BE2C (cell line): Measurements from ENCODE around the gene GPA33.

Source experiments
- DNase-seq: peaks from one replicate; pipeline ENCODE4 v3.0.0-alpha.2; 2020
- H3K27me3 ChIP-seq: fragments of 250-450 bp; sonication (Bioruptor Pico); 2 replicates; pipeline ENCODE4 v1.5.1; 2020; ENCODE audit warnings: mild to moderate bottlenecking
- H3K36me3 ChIP-seq: fragments of 250-450 bp; sonication (Bioruptor Pico); 2 replicates; pipeline ENCODE4 v1.5.1; 2020; ENCODE audit warnings: mild to moderate bottlenecking
- H3K4me1 ChIP-seq: fragments of 250-450 bp; sonication (Bioruptor Pico); 2 replicates; pipeline ENCODE4 v1.5.1; 2020
- H3K4me3 ChIP-seq: 2 replicates; pipeline ENCODE4 v1.5.1; 2011; ENCODE audit warnings: low read depth, low read length
- H3K9me3 ChIP-seq: fragments of 250-450 bp; sonication (Bioruptor Pico); 2 replicates; pipeline ENCODE4 v1.5.1; 2020
- TF ChIP-seq, protein P1 (sequence below): IDR thresholded peaks from 2 replicates; pipeline ENCODE4 v1.5.1; 2012; ENCODE audit warnings: mild to moderate bottlenecking, low read depth, low read length

GPA33 gene

DNA sequence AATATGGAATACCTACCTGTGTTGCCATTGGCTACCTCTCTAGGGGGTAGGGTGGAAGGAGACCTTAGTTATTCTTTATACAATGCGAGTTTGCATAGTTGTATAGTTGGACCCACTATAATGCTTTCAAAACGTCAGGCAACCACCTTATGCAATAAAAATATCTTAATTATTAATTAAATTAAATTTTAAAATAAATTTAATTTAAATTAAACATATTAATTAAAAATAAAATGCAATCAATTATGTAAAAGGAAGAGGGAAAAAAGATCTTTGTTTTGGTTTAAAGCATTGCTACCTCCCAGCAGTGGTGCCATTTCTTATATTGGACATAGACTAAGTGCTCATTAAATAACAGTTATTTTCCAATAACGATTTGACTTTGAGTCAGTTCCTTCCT is 22.3 kb downstream of the GPA33 start:
- Histone ChIP-seq H3K4me1 (no peaks in the 10 kb centered on the region), H3K36me3 (no peaks in the 10 kb centered on the region), H3K9me3 (no peaks in the 10 kb centered on the region), H3K27me3 (peaks cover 5% of the 10 kb centered on the region; the same call in 1 of the 2 replicates), H3K4me3 (no peak overlapping the region)
- TF ChIP-seq, protein P1, sequence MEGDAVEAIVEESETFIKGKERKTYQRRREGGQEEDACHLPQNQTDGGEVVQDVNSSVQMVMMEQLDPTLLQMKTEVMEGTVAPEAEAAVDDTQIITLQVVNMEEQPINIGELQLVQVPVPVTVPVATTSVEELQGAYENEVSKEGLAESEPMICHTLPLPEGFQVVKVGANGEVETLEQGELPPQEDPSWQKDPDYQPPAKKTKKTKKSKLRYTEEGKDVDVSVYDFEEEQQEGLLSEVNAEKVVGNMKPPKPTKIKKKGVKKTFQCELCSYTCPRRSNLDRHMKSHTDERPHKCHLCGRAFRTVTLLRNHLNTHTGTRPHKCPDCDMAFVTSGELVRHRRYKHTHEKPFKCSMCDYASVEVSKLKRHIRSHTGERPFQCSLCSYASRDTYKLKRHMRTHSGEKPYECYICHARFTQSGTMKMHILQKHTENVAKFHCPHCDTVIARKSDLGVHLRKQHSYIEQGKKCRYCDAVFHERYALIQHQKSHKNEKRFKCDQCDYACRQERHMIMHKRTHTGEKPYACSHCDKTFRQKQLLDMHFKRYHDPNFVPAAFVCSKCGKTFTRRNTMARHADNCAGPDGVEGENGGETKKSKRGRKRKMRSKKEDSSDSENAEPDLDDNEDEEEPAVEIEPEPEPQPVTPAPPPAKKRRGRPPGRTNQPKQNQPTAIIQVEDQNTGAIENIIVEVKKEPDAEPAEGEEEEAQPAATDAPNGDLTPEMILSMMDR = no peak
- no peak for DNase-seq

DNA sequence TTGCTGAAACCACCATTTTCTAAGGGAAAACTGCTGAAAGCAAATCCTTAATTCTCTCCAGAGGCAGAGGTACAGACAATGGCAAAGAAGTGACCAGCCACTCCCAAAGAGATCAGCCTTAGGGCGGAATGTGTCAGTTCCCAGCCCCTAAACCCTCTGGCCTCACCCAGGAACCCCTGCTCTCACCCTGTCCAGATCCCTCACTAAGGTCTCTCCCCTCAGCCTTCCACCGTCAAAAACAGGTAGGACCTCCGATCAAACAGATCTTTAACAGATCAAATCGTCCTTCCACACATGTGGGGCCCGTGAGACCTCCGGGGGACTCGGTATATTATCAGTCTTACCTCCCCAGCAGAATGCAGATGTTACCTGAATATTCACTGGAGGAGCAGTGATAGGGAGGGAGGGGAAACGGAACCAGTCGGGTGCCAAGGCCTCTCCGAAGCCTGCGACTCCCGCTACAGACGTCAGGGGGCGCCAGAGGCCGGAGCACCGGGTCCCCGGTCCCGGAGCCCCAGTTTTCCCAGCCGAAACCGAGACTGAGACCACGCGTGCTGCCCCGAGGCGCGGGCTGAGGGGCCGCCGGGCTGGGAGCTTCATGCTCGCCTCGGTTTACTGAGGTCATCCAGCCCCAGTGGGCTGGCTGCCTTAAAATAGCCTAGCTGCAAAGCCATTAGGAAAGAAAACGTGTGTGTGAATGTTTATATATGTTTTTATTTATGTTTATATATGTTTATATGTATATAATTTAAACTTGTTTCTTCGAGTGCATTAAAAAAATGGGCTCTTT is 23.6 kb downstream of the GPA33 start:
- peak overlapping the region; percentile 21 for H3K4me3 ChIP-seq
- TF ChIP-seq, protein P1 = peak; percentile 90
- no peaks in the 10 kb centered on the region for H3K9me3 ChIP-seq
- no peaks in the 10 kb centered on the region for H3K27me3 ChIP-seq
- DNase-seq = peak; percentile 85
- no peaks in the 10 kb centered on the region for H3K36me3 ChIP-seq
- no peaks in the 10 kb centered on the region for H3K4me1 ChIP-seq

- H3K27me3 ChIP-seq = no peaks in the 10 kb centered on the region
- H3K4me1 ChIP-seq = no peaks in the 10 kb centered on the region
- H3K9me3 ChIP-seq = no peaks in the 10 kb centered on the region
- TF ChIP-seq, protein P1 = no peak
- no peak for DNase-seq
- H3K4me3 ChIP-seq = no peak overlapping the region
- H3K36me3 ChIP-seq = no peaks in the 10 kb centered on the region
These were observed 24.7 kb downstream of the GPA33 start for GRCh38 chr1:167065471-167065870.

DNA sequence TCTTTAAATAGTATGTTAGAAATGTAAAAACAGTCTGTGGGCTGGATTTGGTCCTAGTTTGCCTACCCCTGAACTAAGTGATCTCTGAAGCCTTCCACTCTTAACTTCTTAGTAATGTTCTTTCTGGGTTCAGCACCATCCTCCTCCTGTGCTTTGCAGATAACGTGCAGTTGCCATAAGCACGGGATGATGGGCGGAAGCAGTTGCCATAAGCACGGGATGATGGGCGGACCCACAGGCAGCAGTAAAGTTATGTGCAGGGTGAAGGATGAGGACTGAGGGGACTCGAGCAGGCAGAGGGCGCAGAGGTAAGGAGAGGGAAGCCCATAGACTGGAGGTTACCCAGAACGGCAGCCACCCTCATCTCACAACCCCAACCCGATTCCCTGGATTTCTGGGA is 25.6 kb downstream of the GPA33 start:
- DNase-seq = no peak
- Histone ChIP-seq H3K4me1 (no peaks in the 10 kb centered on the region), H3K36me3 (no peaks in the 10 kb centered on the region), H3K27me3 (no peaks in the 10 kb centered on the region), H3K9me3 (no peaks in the 10 kb centered on the region), H3K4me3 (no peak overlapping the region)
- TF ChIP-seq, protein P1 = no peak

- DNase-seq = no peak
- H3K9me3 ChIP-seq = no peaks in the 10 kb centered on the region
- H3K36me3 ChIP-seq = no peaks in the 10 kb centered on the region
- TF ChIP-seq, protein P1 = no peak
- no peak overlapping the region for H3K4me3 ChIP-seq
- no peaks in the 10 kb centered on the region for H3K27me3 ChIP-seq
- no peaks in the 10 kb centered on the region for H3K4me1 ChIP-seq
These were observed 29.1 kb downstream of the GPA33 start for GRCh38 chr1:167061073-167061464.

DNA sequence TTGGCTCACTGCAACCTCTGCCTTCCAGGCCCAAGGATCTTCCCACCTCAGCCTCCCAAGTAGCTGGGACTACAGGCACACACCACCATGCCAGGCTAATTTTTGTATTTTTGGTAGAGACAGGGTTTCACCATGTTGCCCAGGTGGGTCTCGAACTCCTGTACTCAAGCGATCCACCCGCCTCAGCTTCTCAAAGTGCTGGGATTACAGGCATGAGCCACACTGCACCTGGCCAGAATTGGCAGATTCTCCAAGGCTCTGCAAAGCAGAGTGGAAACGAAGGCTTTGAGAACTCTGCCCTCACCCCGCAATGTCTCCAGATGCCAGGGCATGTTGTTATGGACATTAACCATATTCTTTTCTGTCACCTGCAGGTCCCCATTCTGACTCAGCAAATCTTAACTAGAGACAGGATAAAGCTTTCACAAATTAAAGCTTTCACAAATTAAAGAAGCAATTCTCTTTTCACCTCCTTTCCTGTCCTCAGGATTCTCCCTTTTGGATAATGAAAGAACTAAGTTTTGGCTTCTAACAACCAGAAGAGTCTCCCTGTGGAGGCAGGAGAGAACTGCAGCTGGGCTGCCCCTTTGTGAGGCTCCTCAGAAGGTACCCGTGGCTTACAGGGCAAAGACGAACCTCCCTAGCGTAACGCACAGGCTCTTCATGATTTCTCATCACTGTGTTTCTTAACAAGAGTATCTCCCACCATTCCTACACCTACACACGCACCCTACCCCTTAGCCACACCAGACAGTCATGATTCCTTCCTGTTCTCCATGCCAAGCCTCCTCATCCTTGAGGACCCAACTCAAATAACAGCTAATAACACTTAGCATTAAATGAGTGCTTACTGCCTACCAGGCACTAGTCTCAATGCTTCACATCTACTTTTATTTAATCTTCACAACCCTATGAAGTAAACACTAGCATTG is 29.8 kb downstream of the GPA33 start:
- H3K4me1 ChIP-seq = no peaks in the 10 kb centered on the region
- H3K9me3 ChIP-seq = no peaks in the 10 kb centered on the region
- no peak overlapping the region for H3K4me3 ChIP-seq
- TF ChIP-seq, protein P1 = peak; percentile 32
- no peaks in the 10 kb centered on the region for H3K27me3 ChIP-seq
- DNase-seq = no peak
- H3K36me3 ChIP-seq = no peaks in the 10 kb centered on the region
